HS-5 (cell line): ENCODE data around the gene ANKRD26.
"Not testable (repeated sequence)": the region's sequence is repeated elsewhere in the genome, so short reads cannot be mapped to it uniquely, and the experiment has no call there.

Experiments
- DNase-seq: peaks from one replicate; pipeline ENCODE4 v3.0.0-alpha.2; 2012; ENCODE audit warnings: low read depth

The ANKRD26 gene

GRCh38 chr10:27099916-27100812, at the start of gene ANKRD26:
ANKRD26 (minus strand) TSS chr10:27100494; CDS start chr10:27100326, 168 bp downstream.
- peak; percentile 65 for DNase-seq

- DNase-seq = no peak
Measured at GRCh38 chr10:27147701-27148100, 47.4 kb upstream of the ANKRD26 start.

- DNase-seq = no peak
Measured at GRCh38 chr10:27145937-27146336, 45.6 kb upstream of the ANKRD26 start.

GRCh38 chr10:27143686-27144085, 43.4 kb upstream of the ANKRD26 start:
- no peak for DNase-seq

GRCh38 chr10:27138277-27138676, 38.0 kb upstream of the ANKRD26 start:
- DNase-seq = no peak

- DNase-seq = no peak
Measured at GRCh38 chr10:27134371-27134770, 34.1 kb upstream of the ANKRD26 start.

GRCh38 chr10:27108165-27108564, 7.9 kb upstream of the ANKRD26 start:
- DNase-seq = no peak

GRCh38 chr10:27104919-27105318, 4.6 kb upstream of the ANKRD26 start:
- DNase-seq = no peak

- DNase-seq = no peak
Measured at GRCh38 chr10:27100813-27101347, 586 bp upstream of the ANKRD26 start.

- no peak for DNase-seq
Measured at GRCh38 chr10:27099448-27099847, 846 bp downstream of the ANKRD26 start.

GRCh38 chr10:27088119-27089044, 11.9 kb downstream of the ANKRD26 start:
- DNase-seq = peak; percentile 0

- DNase-seq = no peak
Measured at GRCh38 chr10:27072436-27073114, 27.7 kb downstream of the ANKRD26 start.

- DNase-seq = no peak
Measured at GRCh38 chr10:27068217-27068891, 31.9 kb downstream of the ANKRD26 start.

- no peak for DNase-seq
Measured at GRCh38 chr10:27065084-27065483, 35.2 kb downstream of the ANKRD26 start.

- DNase-seq = no peak
Measured at GRCh38 chr10:27052656-27053055, 47.6 kb downstream of the ANKRD26 start.

GRCh38 chr10:27045247-27045646, 55.0 kb downstream of the ANKRD26 start:
- not testable (repeated sequence) for DNase-seq

- no peak for DNase-seq
Measured at GRCh38 chr10:27041196-27041595, 59.1 kb downstream of the ANKRD26 start.

GRCh38 chr10:27038168-27038567, 62.1 kb downstream of the ANKRD26 start:
- DNase-seq = no peak

GRCh38 chr10:27035163-27035562, 65.1 kb downstream of the ANKRD26 start:
- no peak for DNase-seq

GRCh38 chr10:27030060-27030459, 70.2 kb downstream of the ANKRD26 start:
- no peak for DNase-seq

- DNase-seq = no peak
Measured at GRCh38 chr10:27022048-27022447, 78.2 kb downstream of the ANKRD26 start.
